Diencephalon (tissue), 1 donor: ENCODE data around the gene ATN1. TPM values are rescaled to one million over a fixed set of nuclear protein-coding genes. Genes with fewer than 3 reads are reported as not detected.
A peak's percentile ranks its signal among the peaks of the same experiment; 100 is the strongest.

Experiments used
- small RNA-seq: library from RNA; depleted of rRNA; stranded (forward); fragments of <200 nt; gene quantifications from one replicate; pipeline ENCODE3, GENCODE V24; 2014
- total RNA-seq: library from RNA; depleted of rRNA; stranded (reverse); fragments of >200 nt; gene quantifications from one replicate; pipeline ENCODE4 v1.2.3, GENCODE V29; 2014

Gene ATN1, protein sequence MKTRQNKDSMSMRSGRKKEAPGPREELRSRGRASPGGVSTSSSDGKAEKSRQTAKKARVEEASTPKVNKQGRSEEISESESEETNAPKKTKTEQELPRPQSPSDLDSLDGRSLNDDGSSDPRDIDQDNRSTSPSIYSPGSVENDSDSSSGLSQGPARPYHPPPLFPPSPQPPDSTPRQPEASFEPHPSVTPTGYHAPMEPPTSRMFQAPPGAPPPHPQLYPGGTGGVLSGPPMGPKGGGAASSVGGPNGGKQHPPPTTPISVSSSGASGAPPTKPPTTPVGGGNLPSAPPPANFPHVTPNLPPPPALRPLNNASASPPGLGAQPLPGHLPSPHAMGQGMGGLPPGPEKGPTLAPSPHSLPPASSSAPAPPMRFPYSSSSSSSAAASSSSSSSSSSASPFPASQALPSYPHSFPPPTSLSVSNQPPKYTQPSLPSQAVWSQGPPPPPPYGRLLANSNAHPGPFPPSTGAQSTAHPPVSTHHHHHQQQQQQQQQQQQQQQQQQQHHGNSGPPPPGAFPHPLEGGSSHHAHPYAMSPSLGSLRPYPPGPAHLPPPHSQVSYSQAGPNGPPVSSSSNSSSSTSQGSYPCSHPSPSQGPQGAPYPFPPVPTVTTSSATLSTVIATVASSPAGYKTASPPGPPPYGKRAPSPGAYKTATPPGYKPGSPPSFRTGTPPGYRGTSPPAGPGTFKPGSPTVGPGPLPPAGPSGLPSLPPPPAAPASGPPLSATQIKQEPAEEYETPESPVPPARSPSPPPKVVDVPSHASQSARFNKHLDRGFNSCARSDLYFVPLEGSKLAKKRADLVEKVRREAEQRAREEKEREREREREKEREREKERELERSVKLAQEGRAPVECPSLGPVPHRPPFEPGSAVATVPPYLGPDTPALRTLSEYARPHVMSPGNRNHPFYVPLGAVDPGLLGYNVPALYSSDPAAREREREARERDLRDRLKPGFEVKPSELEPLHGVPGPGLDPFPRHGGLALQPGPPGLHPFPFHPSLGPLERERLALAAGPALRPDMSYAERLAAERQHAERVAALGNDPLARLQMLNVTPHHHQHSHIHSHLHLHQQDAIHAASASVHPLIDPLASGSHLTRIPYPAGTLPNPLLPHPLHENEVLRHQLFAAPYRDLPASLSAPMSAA (N-terminal part only)
- 13.1 TPM for total RNA-seq

DNA sequence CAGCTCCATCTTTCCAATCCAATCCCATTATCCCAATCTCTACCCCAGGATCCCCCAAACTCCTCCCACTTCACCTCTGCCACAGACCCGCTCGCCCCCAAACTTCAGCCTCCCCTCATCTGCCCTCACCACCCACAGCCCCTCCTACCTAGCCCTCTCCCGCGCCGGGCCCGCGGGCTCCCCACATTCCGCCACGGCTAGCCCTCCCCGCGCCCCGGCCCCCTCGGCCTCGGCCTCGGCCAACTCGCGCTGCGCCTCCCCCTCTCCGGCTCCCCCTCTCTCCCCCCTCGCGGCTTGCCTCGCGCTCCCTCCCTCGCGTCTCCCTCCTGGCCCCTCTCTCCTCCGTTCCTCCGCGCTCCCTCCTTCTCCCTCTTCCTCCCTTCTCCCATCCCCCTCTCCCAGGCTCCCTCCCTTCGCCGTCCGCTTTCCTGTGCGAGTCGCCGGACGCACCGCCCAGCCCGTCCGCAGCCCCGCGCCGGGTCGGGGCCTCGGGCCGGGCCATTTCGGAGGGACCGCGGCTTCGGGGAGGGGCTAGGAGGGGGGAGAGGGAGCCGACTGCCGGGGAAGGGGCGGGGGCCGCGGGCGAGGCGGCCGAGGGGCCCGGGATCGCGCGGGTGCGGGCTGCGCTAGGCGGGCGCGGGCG is at the start of gene ATN1:
Gene ATN1 (plus strand): TSS at position 581 of the 643 bp plus-strand sequence. CDS start 6,043 bp downstream, outside the sequence.

DNA sequence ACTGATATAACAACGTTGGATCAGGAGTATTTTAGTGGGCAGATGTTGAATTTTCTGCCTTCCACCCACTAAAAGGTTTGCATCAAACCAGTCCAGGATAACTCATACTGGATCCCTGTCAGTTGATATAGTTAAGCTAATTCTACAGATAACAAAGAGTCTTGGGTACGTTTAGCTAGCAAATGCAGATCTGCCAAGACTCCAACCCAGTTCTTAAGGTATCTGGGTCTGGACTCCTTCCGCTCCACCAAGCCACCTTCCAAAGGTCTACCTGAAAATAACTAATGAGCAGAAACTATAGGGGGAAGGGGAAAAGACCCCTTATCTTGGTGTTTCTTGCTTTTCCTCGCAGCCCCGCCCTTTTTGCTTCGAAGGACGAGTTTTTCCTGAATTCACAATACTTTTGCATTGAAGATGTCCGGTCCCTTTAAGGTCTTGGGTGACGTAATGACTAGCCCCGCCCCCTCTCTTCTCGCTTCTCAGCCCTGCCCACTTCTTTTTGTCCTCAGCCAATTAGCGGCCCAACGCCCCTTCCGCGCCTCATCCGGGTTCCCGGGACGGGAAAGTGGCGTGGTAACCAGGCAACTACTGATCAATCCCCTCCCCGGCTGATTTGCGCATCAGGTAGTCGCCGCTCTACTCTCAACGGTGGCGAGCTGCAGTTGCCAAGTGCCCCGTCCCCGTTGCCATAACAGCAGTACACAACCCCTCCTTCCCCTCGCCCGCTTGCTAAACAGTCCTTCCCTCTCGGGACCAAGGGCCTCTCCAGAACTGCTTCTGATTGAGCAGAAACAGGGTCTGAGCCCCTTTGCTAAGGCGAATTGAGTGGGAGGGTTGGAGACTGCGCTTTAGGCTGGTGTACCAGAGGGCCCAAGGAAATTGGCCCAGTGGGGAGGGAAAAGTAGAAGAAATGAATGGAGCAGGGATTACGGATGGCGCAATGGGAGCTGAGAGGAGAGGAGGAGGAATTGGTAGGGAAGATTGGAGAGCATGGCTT is 23.2 kb upstream of the ATN1 start, which contains the start of gene LRRC23:
Gene LRRC23 (plus strand): TSS at position 543 of the 997 bp plus-strand sequence. CDS start 812 bp downstream, outside the sequence.

DNA sequence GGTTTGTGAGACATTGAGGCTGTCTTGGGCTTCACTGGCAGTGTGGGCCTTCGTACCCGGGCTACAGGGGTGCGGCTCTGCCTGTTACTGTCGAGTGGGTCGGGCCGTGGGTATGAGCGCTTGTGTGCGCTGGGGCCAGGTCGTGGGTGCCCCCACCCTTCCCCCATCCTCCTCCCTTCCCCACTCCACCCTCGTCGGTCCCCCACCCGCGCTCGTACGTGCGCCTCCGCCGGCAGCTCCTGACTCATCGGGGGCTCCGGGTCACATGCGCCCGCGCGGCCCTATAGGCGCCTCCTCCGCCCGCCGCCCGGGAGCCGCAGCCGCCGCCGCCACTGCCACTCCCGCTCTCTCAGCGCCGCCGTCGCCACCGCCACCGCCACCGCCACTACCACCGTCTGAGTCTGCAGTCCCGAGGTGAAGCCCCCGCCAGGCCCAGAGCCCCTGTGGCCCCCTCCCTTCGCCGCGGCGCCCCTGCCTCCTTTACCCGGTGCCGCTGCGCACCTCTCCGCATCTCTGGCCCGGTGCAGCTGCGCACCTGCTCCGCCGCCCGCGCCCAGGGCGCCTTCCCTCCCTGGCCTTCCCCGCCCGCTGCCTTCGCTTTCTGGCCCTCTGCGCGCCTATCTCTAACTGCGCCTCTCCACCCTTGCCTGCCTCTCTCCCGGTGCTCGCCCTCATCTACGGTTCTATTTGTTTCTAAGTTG is 13.4 kb upstream of the ATN1 start, which contains the start of gene ENO2:
Gene ENO2 (plus strand): TSS at position 335 of the 701 bp plus-strand sequence. CDS start 1,253 bp downstream, outside the sequence.

GRCh38 chr12:6943722-6944380 is 16.1 kb downstream of the ATN1 start, which contains the start of the genes C12orf57 and RNU7-1:
C12orf57 (plus strand) TSS chr12:6944022; CDS start chr12:6944122, 100 bp downstream.
RNU7-1 (plus strand) TSS chr12:6943816.

GRCh38 chr12:6950811-6951540 is 23.2 kb downstream of the ATN1 start, which contains the start of gene PTPN6:
PTPN6 (plus strand) TSS chr12:6951356; CDS start chr12:6951513, 157 bp downstream.

Small RNA genes within 50 kb of the gene (small RNA-seq; reads per million reads assigned to genes)
- gene MIR141 (not detected), gene MIR200C (0.10 reads per million), gene RNU7-1 (not detected), gene SCARNA12 (0.67 reads per million, percentile 66 among the genes with 10 or more reads in this experiment)

Other genes with a start within 250 kb of the ATN1 start
- 17.3 TPM for gene ZNF384, start 238.6 kb upstream of the ATN1 start, total RNA-seq
- gene PIANP, start 227.1 kb upstream of the ATN1 start, total RNA-seq, result 4.4 TPM
- 41.5 TPM for gene COPS7A, start 203.9 kb upstream of the ATN1 start, total RNA-seq
- gene MLF2, start 174.8 kb upstream of the ATN1 start, total RNA-seq, result 104 TPM
- 84.2 TPM for gene PTMS, start 161.6 kb upstream of the ATN1 start, total RNA-seq
- not detected for gene LAG3, start 155.4 kb upstream of the ATN1 start, total RNA-seq
- gene CD4, start 138.4 kb upstream of the ATN1 start, total RNA-seq, result 4.8 TPM
- gene GPR162, start 106.1 kb upstream of the ATN1 start, total RNA-seq, result 87.9 TPM
- gene P3H3, start 99.6 kb upstream of the ATN1 start, total RNA-seq, result 15.0 TPM
- gene GNB3, start 87.0 kb upstream of the ATN1 start, total RNA-seq, result 3.2 TPM
- gene CDCA3, start 76.7 kb upstream of the ATN1 start, total RNA-seq, result 6.2 TPM
- gene USP5, start 75.8 kb upstream of the ATN1 start, total RNA-seq, result 91.1 TPM
- 349 TPM for gene TPI1, start 60.4 kb upstream of the ATN1 start, total RNA-seq
- gene SPSB2, start 54.7 kb upstream of the ATN1 start, total RNA-seq, result 2.3 TPM
- gene LRRC23, start 23.1 kb upstream of the ATN1 start, total RNA-seq, result 27.7 TPM
- 308 TPM for gene ENO2, start 13.4 kb upstream of the ATN1 start, total RNA-seq
- not detected for gene RNU7-1, start 15.9 kb downstream of the ATN1 start, total RNA-seq
- 203 TPM for gene C12orf57, start 16.1 kb downstream of the ATN1 start, total RNA-seq
- 5.8 TPM for gene PTPN6, start 23.4 kb downstream of the ATN1 start, total RNA-seq
- 100 TPM for gene PHB2, start 42.7 kb downstream of the ATN1 start, total RNA-seq
- gene EMG1, start 43.0 kb downstream of the ATN1 start, total RNA-seq, result 20.8 TPM
- gene LPCAT3, start 90.5 kb downstream of the ATN1 start, total RNA-seq, result 13.8 TPM
- 13.1 TPM for gene C1S, start 132.8 kb downstream of the ATN1 start, total RNA-seq
- 6.7 TPM for gene C1R, start 164.5 kb downstream of the ATN1 start, total RNA-seq
- 4.6 TPM for gene C1RL, start 181.3 kb downstream of the ATN1 start, total RNA-seq
- gene RBP5, start 200.9 kb downstream of the ATN1 start, total RNA-seq, result 0.46 TPM
- 184 TPM for gene CLSTN3, start 202.4 kb downstream of the ATN1 start, total RNA-seq